BLaER1 treated with 17β-estradiol and CSF1 and Interleukin-3, amounts not matched to agents 10 nM and 100 nM (cell line): ENCODE measurements around the gene MEAK7.

Source experiments
- H3K27ac ChIP-seq, 11 experiments: shearing (Covaris generic); formaldehyde crosslinking; 2 replicates each; pipeline ENCODE4 v1.8.1; 2022
- H3K27me3 ChIP-seq, 11 experiments: shearing (Covaris generic); formaldehyde crosslinking; 2 replicates each; pipeline ENCODE4 v1.8.1; 2022
- H3K36me3 ChIP-seq, 11 experiments: shearing (Covaris generic); formaldehyde crosslinking; 2 replicates each; pipeline ENCODE4 v1.8.1; 2022
- H3K4me1 ChIP-seq, 10 experiments: shearing (Covaris generic); formaldehyde crosslinking; 2 replicates each; pipeline ENCODE4 v1.8.1; 2022
- H3K4me2 ChIP-seq, 11 experiments: shearing (Covaris generic); formaldehyde crosslinking; 2 replicates each; pipeline ENCODE4 v1.8.1; 2022
- H3K4me3 ChIP-seq, 10 experiments: shearing (Covaris generic); formaldehyde crosslinking; 2 replicates each; pipeline ENCODE4 v1.8.1; 2022
- H3K9ac ChIP-seq, 11 experiments: shearing (Covaris generic); formaldehyde crosslinking; 2 replicates each; pipeline ENCODE4 v1.8.1; 2022
- H3K9me3 ChIP-seq, 11 experiments: shearing (Covaris generic); formaldehyde crosslinking; replicated peaks in 1 of 11; 2 replicates each; pipeline ENCODE4 v1.8.1; 2022
- H4K20me1 ChIP-seq, 11 experiments: shearing (Covaris generic); formaldehyde crosslinking; 2 replicates each; pipeline ENCODE4 v1.8.1; 2022
- Cebpa-rat ChIP-seq, 11 experiments: shearing (Covaris generic); IDR thresholded peaks; 2 replicates each; pipeline ENCODE4 v1.8.1; 2022

Gene MEAK7

GRCh38 chr16:84465154-84465553, 39.3 kb downstream of the MEAK7 start:
- H4K20me1 ChIP-seq = no peaks in the 10 kb centered on the region
- TF ChIP-seq Cebpa-rat (IDR thresholded peaks at IDR 0.05) = no peak
- peaks cover 16 to 68% (median 27%) of the 10 kb centered on the region in 11 experiments for H3K36me3 ChIP-seq
- peaks cover 8 to 18% (median 12%) of the 10 kb centered on the region in 10 experiments; a peak in 19 of 20 replicates for H3K4me1 ChIP-seq
- H3K9ac ChIP-seq = no peak overlapping the region
- H3K27me3 ChIP-seq = no peaks in the 10 kb centered on the region
- H3K4me3 ChIP-seq = no peak overlapping the region
- H3K9me3 ChIP-seq = peaks cover 19 to 24% (median 22%) of the 10 kb centered on the region in 11 experiments
- no peak overlapping the region for H3K4me2 ChIP-seq
- H3K27ac ChIP-seq = no peak overlapping the region

GRCh38 chr16:84464116-84464515, 40.3 kb downstream of the MEAK7 start:
- H3K27me3 ChIP-seq = no peaks in the 10 kb centered on the region
- no peak overlapping the region for H3K4me3 ChIP-seq
- no peak overlapping the region for H3K9ac ChIP-seq
- no peak overlapping the region for H3K4me2 ChIP-seq
- peaks cover 8 to 18% (median 12%) of the 10 kb centered on the region in 10 experiments; a peak in 19 of 20 replicates for H3K4me1 ChIP-seq
- H4K20me1 ChIP-seq = no peaks in the 10 kb centered on the region
- H3K9me3 ChIP-seq = peaks cover 19 to 24% (median 22%) of the 10 kb centered on the region in 11 experiments
- H3K36me3 ChIP-seq = peaks cover 16 to 68% (median 27%) of the 10 kb centered on the region in 11 experiments
- no peak for TF ChIP-seq Cebpa-rat (IDR thresholded peaks at IDR 0.05)
- no peak overlapping the region for H3K27ac ChIP-seq

GRCh38 chr16:84463221-84463620, 41.2 kb downstream of the MEAK7 start:
- Histone ChIP-seq H3K9me3 (peaks cover 19 to 29% (median 23%) of the 10 kb centered on the region in 11 experiments), H3K27me3 (no peaks in the 10 kb centered on the region), H3K4me3 (no peak overlapping the region), H3K4me1 (peaks cover 8 to 18% (median 12%) of the 10 kb centered on the region in 10 experiments; a peak in 19 of 20 replicates), H3K36me3 (peaks cover 16 to 66% (median 27%) of the 10 kb centered on the region in 11 experiments), H3K4me2 (no peak overlapping the region), H3K27ac (no peak overlapping the region), H3K9ac (no peak overlapping the region), H4K20me1 (no peaks in the 10 kb centered on the region)
- TF ChIP-seq Cebpa-rat (IDR thresholded peaks at IDR 0.05) = no peak

DNA sequence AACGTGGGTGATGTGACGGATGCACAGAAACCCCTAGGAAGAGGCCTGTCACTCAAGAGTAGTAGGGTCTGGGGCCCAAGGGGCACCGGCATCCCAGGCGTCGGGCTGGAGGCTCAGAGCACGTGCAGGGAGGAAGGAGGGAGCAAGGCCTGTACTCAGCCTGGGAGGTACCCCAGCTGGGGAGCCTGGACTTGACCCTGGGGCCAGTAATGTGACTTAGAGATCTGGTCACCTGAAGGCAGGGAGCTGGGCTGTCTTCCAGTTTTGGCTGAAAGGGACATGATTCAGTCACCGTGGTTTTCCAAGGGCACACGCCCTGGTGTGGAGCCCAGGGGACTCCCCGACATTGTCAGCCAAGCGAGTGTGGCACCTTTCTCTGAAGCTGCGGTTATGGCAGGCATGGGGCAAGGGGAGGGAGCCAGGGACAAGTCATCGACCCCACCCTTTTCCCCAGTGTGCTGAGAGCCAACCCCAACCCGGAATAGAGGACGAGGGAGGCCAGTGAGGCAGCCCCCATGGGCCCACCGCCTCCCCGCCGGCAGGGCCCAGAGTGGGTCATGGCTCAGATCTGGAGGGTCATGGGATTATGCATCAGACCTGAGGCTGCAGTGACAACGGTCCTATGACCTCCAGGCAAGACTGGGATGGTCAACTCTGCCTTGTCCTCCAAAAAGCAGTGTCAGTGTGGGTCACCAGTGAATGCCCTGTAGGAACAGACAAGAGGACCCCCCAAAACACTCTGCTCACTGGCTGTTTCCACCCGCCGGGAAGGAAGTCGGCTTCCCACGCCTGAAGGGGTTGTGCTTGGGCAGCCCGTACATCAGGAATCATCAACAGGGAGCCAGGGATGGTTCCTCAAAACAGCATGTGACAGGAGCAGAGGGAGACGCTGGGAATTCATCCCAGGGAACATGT, 41.9 kb downstream of the MEAK7 start:
- peaks cover 8 to 18% (median 12%) of the 10 kb centered on the region in 10 experiments; a peak in 19 of 20 replicates for H3K4me1 ChIP-seq
- H3K4me3 ChIP-seq = no peak overlapping the region
- peaks cover 10 to 59% (median 21%) of the 10 kb centered on the region in 11 experiments for H3K36me3 ChIP-seq
- H3K9ac ChIP-seq = no peak overlapping the region
- H3K4me2 ChIP-seq = 0 out of 22 replicates have a peak overlapping the region, but pooled peaks of 1 of the 11 experiments have one; percentile 56
- TF ChIP-seq Cebpa-rat (IDR thresholded peaks at IDR 0.05) = no peak
- H3K27ac ChIP-seq = no peak overlapping the region; a peak in 1 of 22 replicates
- no peaks in the 10 kb centered on the region for H4K20me1 ChIP-seq
- no peaks in the 10 kb centered on the region for H3K27me3 ChIP-seq
- H3K9me3 ChIP-seq = peaks cover 14 to 22% (median 16%) of the 10 kb centered on the region in 11 experiments

DNA sequence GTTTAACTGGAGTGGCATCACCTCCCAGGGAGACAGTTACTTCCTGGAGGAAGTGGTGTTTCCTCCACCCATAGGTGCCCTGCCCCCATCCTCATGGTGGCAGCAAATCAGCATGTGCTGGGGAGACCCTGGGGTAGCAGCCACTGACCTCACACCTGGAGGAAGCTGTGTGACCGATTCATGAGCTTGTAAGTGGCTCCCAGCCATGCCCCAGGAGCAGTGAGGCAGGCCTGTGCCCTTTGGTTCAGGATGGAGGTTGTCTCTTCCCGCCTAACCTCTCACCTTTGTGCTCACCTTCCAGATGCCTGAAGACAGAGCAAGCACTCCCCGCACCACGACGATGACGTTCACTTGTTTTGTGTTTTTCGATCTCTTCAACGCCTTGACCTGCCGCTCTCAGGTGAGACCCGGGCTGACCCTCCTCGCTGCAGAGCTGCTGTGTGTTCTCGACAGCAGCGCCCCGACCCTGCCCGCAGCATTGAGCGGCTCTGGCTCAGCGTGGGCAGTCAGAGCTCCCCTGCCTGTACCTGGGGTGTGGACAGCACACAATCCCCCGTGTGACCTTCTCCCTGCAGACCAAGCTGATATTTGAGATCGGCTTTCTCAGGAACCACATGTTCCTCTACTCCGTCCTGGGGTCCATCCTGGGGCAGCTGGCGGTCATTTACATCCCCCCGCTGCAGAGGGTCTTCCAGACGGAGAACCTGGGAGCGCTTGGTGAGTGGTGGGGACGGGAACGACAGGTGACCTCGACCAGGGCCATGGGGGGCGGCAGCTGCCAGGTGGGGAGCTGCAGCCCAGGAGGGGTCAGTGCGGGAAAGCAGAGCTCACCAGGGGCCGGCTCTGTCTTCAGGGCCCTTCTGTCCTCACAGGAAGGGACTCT, 42.8 kb downstream of the MEAK7 start:
- Histone ChIP-seq H3K4me1 (peaks cover 8 to 18% (median 12%) of the 10 kb centered on the region in 10 experiments; a peak in 19 of 20 replicates), H3K9me3 (peaks cover 5 to 13% (median 7%) of the 10 kb centered on the region in 11 experiments), H4K20me1 (no peaks in the 10 kb centered on the region), H3K27ac (peak overlapping the region in 4 of 11 experiments; percentile 12 to 32 (median 20); a peak in 3 of 22 replicates), H3K9ac (peak overlapping the region in 1 of 11 experiments; percentile 41; a peak in 1 of 22 replicates), H3K27me3 (no peaks in the 10 kb centered on the region), H3K36me3 (peaks cover 1 to 50% (median 12%) of the 10 kb centered on the region in 11 experiments; a peak in 18 of 22 replicates), H3K4me3 (no peak overlapping the region), H3K4me2 (peak overlapping the region in 10 of 11 experiments; percentile 11 to 64 (median 40); a peak in 18 of 22 replicates)
- no peak for TF ChIP-seq Cebpa-rat (IDR thresholded peaks at IDR 0.05)

DNA sequence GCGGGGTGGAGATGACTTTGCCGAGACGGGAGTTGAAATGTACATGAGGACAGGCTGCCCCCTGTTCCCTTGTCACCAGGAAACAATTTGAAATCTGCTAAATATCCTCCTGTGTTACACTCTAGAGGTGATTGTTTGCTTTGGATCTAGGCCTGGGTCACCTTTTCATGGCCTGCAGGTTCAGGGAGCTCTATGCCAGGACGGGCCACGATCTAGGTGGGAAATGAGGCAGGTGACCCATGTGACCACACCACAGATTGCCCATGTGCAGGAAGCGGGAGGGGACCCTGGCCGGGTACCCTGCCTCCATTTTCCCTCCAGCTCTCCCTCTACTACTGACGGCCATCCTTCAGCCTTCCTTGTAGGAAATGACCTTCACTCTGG, 43.4 kb downstream of the MEAK7 start:
- Histone ChIP-seq H3K4me3 (no peak overlapping the region), H3K9me3 (peaks cover 0 to 9% (median under 1%) of the 10 kb centered on the region in 11 experiments; a peak in 10 of 22 replicates), H3K4me2 (peak overlapping the region in 10 of 11 experiments; percentile 11 to 64 (median 40); a peak in 16 of 22 replicates), H3K36me3 (peaks cover 0 to 44% (median 9%) of the 10 kb centered on the region in 11 experiments; a peak in 12 of 22 replicates), H3K4me1 (peaks cover 8 to 18% (median 12%) of the 10 kb centered on the region in 10 experiments; a peak in 19 of 20 replicates), H4K20me1 (no peaks in the 10 kb centered on the region), H3K27me3 (no peaks in the 10 kb centered on the region), H3K27ac (peak overlapping the region in 3 of 11 experiments; percentile 14 to 32 (median 25); a peak in 2 of 22 replicates), H3K9ac (0 out of 22 replicates have a peak overlapping the region, but pooled peaks of 1 of the 11 experiments have one; percentile 41)
- TF ChIP-seq Cebpa-rat (IDR thresholded peaks at IDR 0.05) = no peak

DNA sequence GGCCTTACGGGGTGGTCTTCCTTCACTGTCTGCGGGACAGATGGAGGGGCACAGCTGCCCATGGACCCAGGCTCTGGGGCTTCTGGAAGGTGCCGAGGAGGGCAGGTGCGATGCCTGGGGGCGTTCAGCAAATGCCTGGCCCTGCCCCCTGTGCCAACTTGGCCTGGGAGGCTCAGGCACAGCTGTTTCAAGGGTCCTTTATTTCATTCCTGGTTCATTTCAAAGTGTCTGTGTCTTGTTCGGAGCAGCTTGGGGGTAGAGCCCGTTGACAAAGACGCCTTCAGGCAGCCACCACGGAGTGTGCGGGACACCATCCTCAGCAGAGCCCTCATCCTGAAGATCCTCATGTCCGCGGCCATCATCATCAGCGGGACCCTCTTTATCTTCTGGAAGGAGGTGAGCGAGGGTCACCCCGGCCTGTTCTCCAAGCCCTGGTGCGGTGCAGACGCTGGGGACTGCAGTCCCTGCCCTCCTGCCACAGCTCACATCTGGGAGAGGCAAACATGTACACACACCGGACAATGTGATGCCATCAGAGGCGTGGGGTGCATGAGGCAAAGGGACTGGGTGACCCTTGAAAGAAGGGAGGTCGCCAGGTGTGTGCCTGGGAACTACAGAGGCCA, 43.9 kb downstream of the MEAK7 start:
- Histone ChIP-seq H3K4me1 (peaks cover 8 to 18% (median 12%) of the 10 kb centered on the region in 10 experiments; a peak in 19 of 20 replicates), H3K36me3 (peaks cover 0 to 41% (median 7%) of the 10 kb centered on the region in 11 experiments; a peak in 11 of 22 replicates), H3K9me3 (peaks cover 0 to 9% (median 0%) of the 10 kb centered on the region in 11 experiments; a peak in 4 of 22 replicates), H4K20me1 (no peaks in the 10 kb centered on the region), H3K27me3 (no peaks in the 10 kb centered on the region), H3K9ac (no peak overlapping the region), H3K4me2 (peak overlapping the region in 1 of 11 experiments; percentile 56; a peak in 1 of 22 replicates), H3K4me3 (no peak overlapping the region), H3K27ac (peak overlapping the region in 1 of 11 experiments; percentile 25; a peak in 1 of 22 replicates)
- TF ChIP-seq Cebpa-rat (IDR thresholded peaks at IDR 0.05) = no peak

DNA sequence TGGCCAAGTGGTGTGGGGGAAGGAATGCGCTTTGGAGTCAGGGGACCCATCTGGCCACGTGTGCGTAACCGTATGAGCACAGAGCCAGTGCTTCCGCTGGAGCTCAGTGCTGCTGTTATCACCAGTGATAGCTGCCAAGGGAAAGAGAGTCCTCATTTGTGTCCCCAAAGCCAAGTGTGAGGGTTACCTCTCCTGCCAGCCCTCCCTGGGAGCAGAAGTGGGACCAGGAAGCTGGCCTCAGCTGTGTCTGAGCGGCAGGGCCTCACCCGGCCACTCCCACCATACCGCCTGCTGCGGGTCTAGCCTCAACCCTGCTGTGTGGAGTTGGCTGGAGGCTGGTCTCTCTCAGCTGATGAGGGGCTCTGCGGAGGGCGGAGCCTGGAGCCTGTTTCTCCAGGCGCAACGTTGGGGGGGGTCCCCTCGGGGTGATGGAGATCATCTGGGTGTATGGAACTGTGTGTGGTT, 44.5 kb downstream of the MEAK7 start:
- Histone ChIP-seq H3K9me3 (peaks cover 0 to 9% (median 0%) of the 10 kb centered on the region in 11 experiments; a peak in 4 of 22 replicates), H3K9ac (no peak overlapping the region), H3K36me3 (peaks cover 0 to 35% (median 2%) of the 10 kb centered on the region in 11 experiments; a peak in 8 of 22 replicates), H4K20me1 (no peaks in the 10 kb centered on the region), H3K4me2 (no peak overlapping the region), H3K27ac (no peak overlapping the region), H3K4me3 (no peak overlapping the region), H3K4me1 (peaks cover 8 to 18% (median 12%) of the 10 kb centered on the region in 10 experiments; a peak in 19 of 20 replicates), H3K27me3 (no peaks in the 10 kb centered on the region)
- TF ChIP-seq Cebpa-rat (IDR thresholded peaks at IDR 0.05) = no peak
